Endothelial cell of umbilical vein (primary cell): Measurements from ENCODE around the gene LRRC52. TPM values are rescaled to one million over a fixed set of nuclear protein-coding genes. Genes with fewer than 3 reads are reported as not detected.
"Not testable (repeated sequence)": the region's sequence is repeated elsewhere in the genome, so short reads cannot be mapped to it uniquely, and the experiment has no call there.

Experiments used
- BruUV-seq: library from RNA; stranded (reverse); fragments of 400-500 nt; replicated peaks from 2 replicates; lab custom pipeline; 2021; lab: Mats Ljungman, UMichigan
- CTCF ChIA-PET: fragments of 300-600, 350-600 bp; sonication (Branson Sonifier 250); formaldehyde crosslinking; loops from one replicate; lab custom pipeline; 2021; ENCODE audit warnings: antibody characterized with exemption, inconsistent platforms; lab: Charles Lee
- POLR2A ChIA-PET: fragments of 300-600, 350-600 bp; sonication (Branson Sonifier 250); formaldehyde crosslinking; loops from one replicate; lab custom pipeline; 2021; ENCODE audit warnings: antibody characterized with exemption, inconsistent platforms; lab: Charles Lee
- DNase-seq: peaks from one replicate; pipeline ENCODE4 v3.0.0-alpha.2; 2011; ENCODE audit warnings: low read depth, low spot score
- FAIRE-seq: peaks from 2 replicates; lab custom pipeline; 2011; peaks lifted over from hg19 to GRCh38; lab: Jason Lieb, UNC
- H2AFZ ChIP-seq: 2 replicates; pipeline ENCODE4 v1.6.0; 2012; ENCODE audit warnings: low read depth, low read length, control low read depth, inconsistent platforms
- H3K27ac ChIP-seq: 2 replicates; pipeline ENCODE4 v1.5.1; 2011; ENCODE audit warnings: low read depth, mild to moderate bottlenecking, control low read depth, low read length, moderate library complexity; ENCODE audit not compliant: insufficient read depth
- H3K27me3 ChIP-seq, 2 experiments: 2 replicates each; pipeline versions ENCODE4 v1.6.0 to v1.6.1; 2011; ENCODE audit warnings: low read length in 2 of 2, mixed read lengths in 1 of 2; ENCODE audit not compliant: control insufficient read depth in 2 of 2, insufficient read depth in 2 of 2
- H3K36me3 ChIP-seq, 2 experiments: 2 replicates in 1 of 2; 3 replicates in 1 of 2; pipeline ENCODE4 v1.5.1; 2011; ENCODE audit warnings: low read length in 2 of 2, mild to moderate bottlenecking in 1 of 2, moderate library complexity in 1 of 2; ENCODE audit not compliant: control insufficient read depth in 2 of 2, insufficient read depth in 2 of 2; ENCODE audit errors: extremely low read depth in 1 of 2
- H3K4me1 ChIP-seq: 3 replicates; pipeline ENCODE4 v1.5.1; 2011; ENCODE audit warnings: mild to moderate bottlenecking, low read length; ENCODE audit not compliant: control insufficient read depth, insufficient read depth; ENCODE audit errors: extremely low read depth
- H3K4me2 ChIP-seq: 2 replicates; pipeline ENCODE4 v1.6.1; 2011; ENCODE audit warnings: low read length, control low read depth, mixed read lengths; ENCODE audit not compliant: insufficient read depth
- H3K4me3 ChIP-seq, 3 experiments: fragments of 200-600 bp in 1 of 3; sonication (generic), shearing (Covaris generic) in 1 of 3; replicated peaks in 1 of 3; 2 replicates each; pipeline ENCODE4 v1.5.1; 2011 to 2016; ENCODE audit warnings: control low read depth in 3 of 3, low read length in 3 of 3, mild to moderate bottlenecking in 2 of 3, inconsistent platforms in 1 of 3, low read depth in 1 of 3, moderate library complexity in 1 of 3; ENCODE audit not compliant: insufficient read depth in 1 of 3
- H3K79me2 ChIP-seq: 2 replicates; pipeline ENCODE4 v1.6.0; 2012; ENCODE audit warnings: low read length, inconsistent platforms; ENCODE audit not compliant: control insufficient read depth, insufficient read depth
- H3K9ac ChIP-seq: replicated peaks from 2 replicates; pipeline ENCODE3; 2011; ENCODE audit warnings: low read length, control low read depth; ENCODE audit not compliant: insufficient read depth; ENCODE audit errors: extremely low read depth
- H3K9me1 ChIP-seq: replicated peaks from 3 replicates; pipeline ENCODE4 v1.6.0; 2011; ENCODE audit warnings: mild to moderate bottlenecking, low read length; ENCODE audit not compliant: control insufficient read depth, insufficient read depth; ENCODE audit errors: extremely low read depth
- H3K9me3 ChIP-seq: replicated peaks from 2 replicates; pipeline ENCODE4 v1.5.1; 2012; ENCODE audit warnings: low read length, inconsistent platforms; ENCODE audit not compliant: control insufficient read depth, insufficient read depth
- H4K20me1 ChIP-seq: replicated peaks from 2 replicates; pipeline ENCODE3; 2011; ENCODE audit warnings: mild to moderate bottlenecking, low read length; ENCODE audit not compliant: control insufficient read depth, insufficient read depth; ENCODE audit errors: extremely low read depth
- EZH2 ChIP-seq: IDR thresholded peaks from 2 replicates; pipeline ENCODE4 v1.6.1; 2012; ENCODE audit warnings: borderline replicate concordance, low read depth, mild to moderate bottlenecking, moderate library complexity, low read length, inconsistent platforms; ENCODE audit not compliant: severe bottlenecking
- FOS ChIP-seq: IDR thresholded peaks from 2 replicates; pipeline ENCODE4 v1.6.1; 2011; ENCODE audit warnings: mild to moderate bottlenecking, low read length, moderate library complexity, borderline replicate concordance; ENCODE audit not compliant: insufficient read depth
- GATA2 ChIP-seq: IDR thresholded peaks from 2 replicates; pipeline ENCODE4 v1.7.0; 2011; ENCODE audit warnings: low read depth, mild to moderate bottlenecking, moderate library complexity, mixed read lengths, low read length; ENCODE audit not compliant: insufficient read length, insufficient read depth
- JUN ChIP-seq: IDR thresholded peaks from 2 replicates; pipeline ENCODE4 v1.6.1; 2011; ENCODE audit warnings: borderline replicate concordance, low read depth; ENCODE audit not compliant: insufficient read length, insufficient read depth
- MYC ChIP-seq: IDR thresholded peaks from one replicate; pipeline ENCODE4 v1.6.1; 2011; ENCODE audit warnings: mild to moderate bottlenecking, low read depth, low read length
- POLR2A ChIP-seq: IDR thresholded peaks from 2 replicates; pipeline ENCODE4 v1.6.1; 2012; ENCODE audit warnings: low read depth, mild to moderate bottlenecking, control low read depth, low read length
- POLR2AphosphoS5 ChIP-seq: IDR thresholded peaks from 2 replicates; pipeline ENCODE4 v1.6.1; 2012; ENCODE audit warnings: low read depth, mild to moderate bottlenecking, control low read depth, low read length, moderate library complexity; ENCODE audit not compliant: insufficient read depth
- dilution Hi-C: fragments of 300-500 bp; cut with MboI; formaldehyde crosslinking; loops from one replicate; pipeline ENCODE4 v1.15.0; 2019; ENCODE audit warnings: low sequenced_read_pairs; ENCODE audit not compliant: extremely low pct_ligation_motif_present
- intact Hi-C: fragments of 100-400 bp; cut with micrococcal nuclease; formaldehyde crosslinking; loops from one replicate; pipeline ENCODE4 v1.10.0; 2022
- polyA plus RNA-seq, 4 experiments: library from polyadenylated mRNA; depleted of rRNA in 3 of 4; stranded (reverse) in 3 of 4; unstranded in 1 of 4; fragments of >200 nt; gene quantifications; 2 replicates each; pipeline versions ENCODE4 v1.2.1 to v1.2.3, GENCODE V29; 2011 to 2012; ENCODE audit warnings: missing spikeins in 1 of 4
- total RNA-seq: library from RNA; stranded (reverse); gene quantifications from 2 replicates; pipeline ENCODE4 v1.2.3, GENCODE V29; 2021
- TF ChIP-seq, protein P1 (sequence below): IDR thresholded peaks from 2 replicates; pipeline ENCODE4 v1.6.1; 2011; ENCODE audit not compliant: insufficient read depth, insufficient read length
- TF ChIP-seq, protein P2 (sequence below), 2 donors: IDR thresholded peaks; 1 replicate in 1 of 2; 2 replicates in 1 of 2; pipeline ENCODE4 v1.5.1; 2011; ENCODE audit warnings: low read length in 2 of 2, mild to moderate bottlenecking in 2 of 2, moderate library complexity in 2 of 2, control low read depth in 1 of 2, inconsistent platforms in 1 of 2, low read depth in 1 of 2; ENCODE audit not compliant: insufficient read depth in 1 of 2; ENCODE audit errors: extremely low read depth in 1 of 2

The LRRC52 gene
- total and polyA plus RNA-seq, 2 donors (not counting 3 experiments of a cell fraction or from before 2014, with no cell fraction given), result not detected

DNA sequence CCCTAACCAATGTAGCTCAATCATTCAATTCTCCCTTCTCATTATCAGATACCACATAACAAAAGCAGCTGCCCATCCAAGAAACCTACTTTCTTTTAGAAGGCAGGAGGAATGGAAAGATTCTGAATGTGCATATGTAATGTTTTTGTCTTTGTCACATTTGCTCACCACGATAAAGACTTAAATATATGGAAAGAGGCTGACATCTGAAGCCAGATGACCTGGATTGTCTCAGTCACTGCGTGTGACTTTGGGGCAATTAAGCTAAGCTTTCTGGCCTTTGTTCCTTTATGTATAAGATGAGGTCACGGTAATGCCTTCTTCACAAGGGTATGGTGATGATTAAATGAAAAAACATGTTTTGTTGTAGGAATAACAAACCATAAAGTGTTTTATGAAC lies 42.6 kb downstream of the LRRC52 start:
- dilution Hi-C loops, result no loop called here
- CTCF ChIA-PET, result interaction anchor here (1.4 to 13.2 kb wide), 3 partner anchors 191 to 219 kb away, joined by 4 to 376 read pairs (median 7); no protein-coding TSS in a partner anchor
- BruUV-seq, result no TSS peak

DNA sequence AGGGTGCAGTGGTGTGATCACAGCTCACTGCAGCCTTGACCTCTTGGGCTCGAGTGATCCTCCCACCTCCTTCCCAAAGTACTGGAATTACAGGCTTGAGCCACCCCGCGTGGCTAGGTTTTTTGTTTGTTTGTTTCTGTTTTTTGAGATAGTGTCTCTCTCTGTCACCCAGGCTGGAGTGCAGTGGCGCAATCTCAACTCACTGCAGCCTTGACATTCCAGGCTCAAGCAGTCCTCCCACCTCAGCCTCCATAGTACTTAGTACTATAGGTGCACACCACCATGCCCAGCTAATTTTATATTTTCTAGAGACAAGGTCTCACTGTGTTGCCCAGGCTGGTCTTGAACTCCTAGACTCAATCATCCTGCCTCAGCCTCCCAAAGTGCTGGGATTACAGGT lies 47.6 kb downstream of the LRRC52 start:
- not testable (repeated sequence) for H4K20me1 ChIP-seq, FAIRE-seq

More for the DNA sequence above, 42.6 kb downstream of the LRRC52 start:
- Histone ChIP-seq H3K4me2 (no peak overlapping the region), H4K20me1 (no peaks in the 10 kb centered on the region), H3K9me1 (no peaks in the 10 kb centered on the region), H3K9ac (no peak overlapping the region), H2AFZ (no peak overlapping the region), H3K27ac (no peak overlapping the region), H3K9me3 (no peaks in the 10 kb centered on the region), H3K36me3 (no peaks in the 10 kb centered on the region), H3K4me1 (no peaks in the 10 kb centered on the region), H3K4me3 (no peak overlapping the region), H3K27me3 (peaks cover 19 to 30% of the 10 kb centered on the region in 2 experiments), H3K79me2 (no peaks in the 10 kb centered on the region)
- FAIRE-seq (no peak), DNase-seq (no peak)
- TF ChIP-seq, protein P1, sequence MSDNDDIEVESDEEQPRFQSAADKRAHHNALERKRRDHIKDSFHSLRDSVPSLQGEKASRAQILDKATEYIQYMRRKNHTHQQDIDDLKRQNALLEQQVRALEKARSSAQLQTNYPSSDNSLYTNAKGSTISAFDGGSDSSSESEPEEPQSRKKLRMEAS, result no peak
- TF ChIP-seq EZH2 (no peak), FOS (no peak), MYC (no peak), POLR2AphosphoS5 (no peak), JUN (no peak), GATA2 (no peak), POLR2A (no peak)
- TF ChIP-seq, protein P2, sequence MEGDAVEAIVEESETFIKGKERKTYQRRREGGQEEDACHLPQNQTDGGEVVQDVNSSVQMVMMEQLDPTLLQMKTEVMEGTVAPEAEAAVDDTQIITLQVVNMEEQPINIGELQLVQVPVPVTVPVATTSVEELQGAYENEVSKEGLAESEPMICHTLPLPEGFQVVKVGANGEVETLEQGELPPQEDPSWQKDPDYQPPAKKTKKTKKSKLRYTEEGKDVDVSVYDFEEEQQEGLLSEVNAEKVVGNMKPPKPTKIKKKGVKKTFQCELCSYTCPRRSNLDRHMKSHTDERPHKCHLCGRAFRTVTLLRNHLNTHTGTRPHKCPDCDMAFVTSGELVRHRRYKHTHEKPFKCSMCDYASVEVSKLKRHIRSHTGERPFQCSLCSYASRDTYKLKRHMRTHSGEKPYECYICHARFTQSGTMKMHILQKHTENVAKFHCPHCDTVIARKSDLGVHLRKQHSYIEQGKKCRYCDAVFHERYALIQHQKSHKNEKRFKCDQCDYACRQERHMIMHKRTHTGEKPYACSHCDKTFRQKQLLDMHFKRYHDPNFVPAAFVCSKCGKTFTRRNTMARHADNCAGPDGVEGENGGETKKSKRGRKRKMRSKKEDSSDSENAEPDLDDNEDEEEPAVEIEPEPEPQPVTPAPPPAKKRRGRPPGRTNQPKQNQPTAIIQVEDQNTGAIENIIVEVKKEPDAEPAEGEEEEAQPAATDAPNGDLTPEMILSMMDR (IDR thresholded peaks at IDR 0.05; ENCODE audit: extremely low read depth in 1 of 2, insufficient read depth in 1 of 2, low read depth in 1 of 2, low read length in 2 of 2), result no peak
- intact Hi-C loops, result no loop called here
- POLR2A ChIA-PET, result no interaction called here

More for the DNA sequence above, 47.6 kb downstream of the LRRC52 start:
- H3K4me2 ChIP-seq, intact Hi-C loops, POLR2A ChIA-PET, DNase-seq, H3K9me3 ChIP-seq, H3K9me1 ChIP-seq, H3K4me3 ChIP-seq, BruUV-seq, dilution Hi-C loops, H3K79me2 ChIP-seq, H2AFZ ChIP-seq, H3K4me1 ChIP-seq, H3K9ac ChIP-seq, H3K36me3 ChIP-seq, H3K27ac ChIP-seq: not testable (repeated sequence)
- CTCF ChIA-PET, result interaction anchor here (0.6 to 13.2 kb wide), 11 partner anchors 16 to 359 kb away, joined by 3 to 376 read pairs (median 15); no protein-coding TSS in a partner anchor
- peaks cover 31 to 48% of the 10 kb centered on the region in 2 experiments for H3K27me3 ChIP-seq
